ENCODE measurements around the gene CCT7.

DNA sequence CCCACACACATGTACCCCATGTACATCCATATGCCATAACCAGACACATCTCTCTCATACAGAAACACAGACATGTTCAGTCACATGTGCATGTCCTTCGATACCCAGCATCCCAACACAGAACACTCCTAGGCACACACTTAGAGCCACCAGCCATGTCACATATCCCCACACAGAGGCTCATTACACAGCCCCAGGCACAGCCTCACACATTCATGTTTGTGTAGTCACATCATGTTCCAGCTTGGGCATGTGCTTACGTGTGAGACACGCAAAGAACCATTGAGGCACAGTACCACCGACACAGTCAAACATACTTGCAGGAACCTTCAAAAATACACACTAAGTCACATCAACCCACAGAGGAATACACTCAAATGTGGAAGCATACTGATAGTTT, 32.9 kb downstream of the CCT7 start:
- no peak for TF ChIP-seq EZH2phosphoT487 (IDR thresholded peaks at IDR 0.05; ENCODE audit: borderline replicate concordance, low read length)
- TF ChIP-seq, protein P1, sequence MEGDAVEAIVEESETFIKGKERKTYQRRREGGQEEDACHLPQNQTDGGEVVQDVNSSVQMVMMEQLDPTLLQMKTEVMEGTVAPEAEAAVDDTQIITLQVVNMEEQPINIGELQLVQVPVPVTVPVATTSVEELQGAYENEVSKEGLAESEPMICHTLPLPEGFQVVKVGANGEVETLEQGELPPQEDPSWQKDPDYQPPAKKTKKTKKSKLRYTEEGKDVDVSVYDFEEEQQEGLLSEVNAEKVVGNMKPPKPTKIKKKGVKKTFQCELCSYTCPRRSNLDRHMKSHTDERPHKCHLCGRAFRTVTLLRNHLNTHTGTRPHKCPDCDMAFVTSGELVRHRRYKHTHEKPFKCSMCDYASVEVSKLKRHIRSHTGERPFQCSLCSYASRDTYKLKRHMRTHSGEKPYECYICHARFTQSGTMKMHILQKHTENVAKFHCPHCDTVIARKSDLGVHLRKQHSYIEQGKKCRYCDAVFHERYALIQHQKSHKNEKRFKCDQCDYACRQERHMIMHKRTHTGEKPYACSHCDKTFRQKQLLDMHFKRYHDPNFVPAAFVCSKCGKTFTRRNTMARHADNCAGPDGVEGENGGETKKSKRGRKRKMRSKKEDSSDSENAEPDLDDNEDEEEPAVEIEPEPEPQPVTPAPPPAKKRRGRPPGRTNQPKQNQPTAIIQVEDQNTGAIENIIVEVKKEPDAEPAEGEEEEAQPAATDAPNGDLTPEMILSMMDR (IDR thresholded peaks at IDR 0.05; ENCODE audit: low read depth, low read length, poor library complexity, severe bottlenecking) = no peak

All from DOHH2 (cell line).